WTC11 (cell line): ENCODE results near the gene SLC25A25.

ENCODE experiments used
- CTCF ChIP-seq: fragments of 200-600 bp; IDR thresholded peaks from 2 replicates; pipeline ENCODE4 v1.8.0; 2022; ENCODE audit warnings: antibody characterized with exemption
- GABPB1 ChIP-seq: sonication (generic); formaldehyde crosslinking; IDR thresholded peaks from 2 replicates; pipeline ENCODE4 v1.8.1; 2023; ENCODE audit warnings: mild to moderate bottlenecking, missing genetic modification reagents
- IRF1 ChIP-seq: sonication (generic); formaldehyde crosslinking; IDR thresholded peaks from 2 replicates; pipeline ENCODE4 v1.8.0; 2023; ENCODE audit warnings: missing genetic modification reagents
- TP53 ChIP-seq: sonication (generic); formaldehyde crosslinking; IDR thresholded peaks from 2 replicates; pipeline ENCODE4 v1.8.1; 2023; ENCODE audit warnings: mild to moderate bottlenecking, missing genetic modification reagents
- USF2 ChIP-seq: sonication (generic); formaldehyde crosslinking; IDR thresholded peaks from 2 replicates; pipeline ENCODE4 v1.8.1; 2023; ENCODE audit warnings: mild to moderate bottlenecking, missing genetic modification reagents, moderate library complexity
- ZBTB43 ChIP-seq: sonication (generic); formaldehyde crosslinking; IDR thresholded peaks from 2 replicates; pipeline ENCODE4 v1.8.1; 2023; ENCODE audit warnings: mild to moderate bottlenecking, missing genetic modification reagents
- ZNF121 ChIP-seq: sonication (generic); formaldehyde crosslinking; IDR thresholded peaks from 2 replicates; pipeline ENCODE4 v1.8.0; 2023; ENCODE audit warnings: missing genetic modification reagents
- ZNF416 ChIP-seq: fragments of 250-450 bp; sonication (Bioruptor Pico); IDR thresholded peaks from 2 replicates; pipeline ENCODE4 v1.9.0; 2021; ENCODE audit warnings: mild to moderate bottlenecking, inconsistent platforms

- TF ChIP-seq ZBTB43 (CRISPR knock-in tag) (no peak), TP53 (CRISPR knock-in tag) (no peak), USF2 (CRISPR knock-in tag) (no peak), ZNF121 (no peak), CTCF (no peak), ZNF416 (CRISPR knock-in tag) (no peak), IRF1 (CRISPR knock-in tag) (no peak), GABPB1 (peak; percentile 78)
Observed at GRCh38 chr9:128073253-128073886, 5.3 kb downstream of the SLC25A25 start.
